ENCODE data around the gene ERBB2.
"Not testable (repeated sequence)": the region's sequence is repeated elsewhere in the genome, so short reads cannot be mapped to it uniquely, and the experiment has no call there.

ERBB2 gene

DNA sequence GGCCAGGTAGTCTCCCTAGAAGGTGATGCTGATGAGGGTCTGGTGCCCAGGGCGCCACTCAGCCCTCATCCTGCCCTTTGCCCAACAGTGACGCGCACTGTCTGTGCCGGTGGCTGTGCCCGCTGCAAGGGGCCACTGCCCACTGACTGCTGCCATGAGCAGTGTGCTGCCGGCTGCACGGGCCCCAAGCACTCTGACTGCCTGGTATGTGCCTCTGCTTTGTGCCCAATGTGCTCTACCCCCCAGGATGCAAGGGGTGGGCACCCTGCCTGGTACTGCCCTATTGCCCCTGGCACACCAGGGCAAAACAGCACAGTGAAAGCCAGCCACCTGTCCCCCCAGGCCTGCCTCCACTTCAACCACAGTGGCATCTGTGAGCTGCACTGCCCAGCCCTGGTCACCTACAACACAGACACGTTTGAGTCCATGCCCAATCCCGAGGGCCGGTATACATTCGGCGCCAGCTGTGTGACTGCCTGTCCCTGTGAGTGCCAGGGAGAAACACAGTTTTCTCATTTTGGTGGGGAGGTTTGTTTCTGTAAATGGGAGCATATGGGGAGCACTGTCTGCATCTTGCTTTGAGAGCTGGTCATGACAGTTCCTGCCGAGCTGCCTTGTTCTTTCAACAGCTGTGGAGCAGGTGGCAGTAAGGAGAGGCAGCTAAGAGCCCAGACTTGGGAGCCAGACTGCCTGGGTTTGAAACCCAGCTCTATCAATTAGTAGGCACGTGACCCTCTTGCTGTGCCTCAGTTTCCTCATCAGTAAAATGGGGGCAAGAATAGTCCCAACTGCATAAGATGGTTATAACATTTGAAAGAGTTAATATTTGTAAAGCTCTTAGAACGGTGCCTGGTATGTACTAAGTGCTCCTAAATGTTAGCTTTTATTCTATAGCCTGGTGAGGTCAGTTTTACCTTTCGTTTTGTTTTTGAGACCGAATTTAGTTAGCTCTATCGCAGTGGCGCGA is 10.4 kb downstream of the ERBB2 start:
- TF ChIP-seq, protein P1, sequence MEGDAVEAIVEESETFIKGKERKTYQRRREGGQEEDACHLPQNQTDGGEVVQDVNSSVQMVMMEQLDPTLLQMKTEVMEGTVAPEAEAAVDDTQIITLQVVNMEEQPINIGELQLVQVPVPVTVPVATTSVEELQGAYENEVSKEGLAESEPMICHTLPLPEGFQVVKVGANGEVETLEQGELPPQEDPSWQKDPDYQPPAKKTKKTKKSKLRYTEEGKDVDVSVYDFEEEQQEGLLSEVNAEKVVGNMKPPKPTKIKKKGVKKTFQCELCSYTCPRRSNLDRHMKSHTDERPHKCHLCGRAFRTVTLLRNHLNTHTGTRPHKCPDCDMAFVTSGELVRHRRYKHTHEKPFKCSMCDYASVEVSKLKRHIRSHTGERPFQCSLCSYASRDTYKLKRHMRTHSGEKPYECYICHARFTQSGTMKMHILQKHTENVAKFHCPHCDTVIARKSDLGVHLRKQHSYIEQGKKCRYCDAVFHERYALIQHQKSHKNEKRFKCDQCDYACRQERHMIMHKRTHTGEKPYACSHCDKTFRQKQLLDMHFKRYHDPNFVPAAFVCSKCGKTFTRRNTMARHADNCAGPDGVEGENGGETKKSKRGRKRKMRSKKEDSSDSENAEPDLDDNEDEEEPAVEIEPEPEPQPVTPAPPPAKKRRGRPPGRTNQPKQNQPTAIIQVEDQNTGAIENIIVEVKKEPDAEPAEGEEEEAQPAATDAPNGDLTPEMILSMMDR (IDR thresholded peaks at IDR 0.05; ENCODE audit: low read depth, low read length), result no peak
- no peak for DNase-seq (ENCODE audit: extremely low read depth, low read depth)

DNA sequence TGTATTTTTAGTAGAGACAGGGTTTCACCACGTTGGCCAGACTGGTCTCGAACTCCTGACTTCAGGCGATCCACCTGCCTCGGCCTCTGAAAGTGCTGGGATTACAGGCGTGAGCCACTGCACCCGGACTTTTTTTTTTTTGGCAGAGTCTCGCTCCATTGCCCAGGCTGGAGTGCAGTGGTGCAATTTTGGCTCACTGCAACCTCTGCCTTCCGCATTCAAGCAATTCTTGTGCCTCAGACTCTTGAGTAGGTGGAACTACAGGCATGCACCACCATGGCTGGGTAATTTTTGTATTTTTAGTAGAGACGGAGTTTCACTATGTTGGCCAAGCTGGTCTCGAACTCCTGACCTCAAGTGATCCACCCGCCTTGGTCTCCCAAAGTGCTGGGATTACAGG is 11.2 kb downstream of the ERBB2 start:
- not testable (repeated sequence) for DNase-seq (ENCODE audit: extremely low read depth, low read depth)

DNA sequence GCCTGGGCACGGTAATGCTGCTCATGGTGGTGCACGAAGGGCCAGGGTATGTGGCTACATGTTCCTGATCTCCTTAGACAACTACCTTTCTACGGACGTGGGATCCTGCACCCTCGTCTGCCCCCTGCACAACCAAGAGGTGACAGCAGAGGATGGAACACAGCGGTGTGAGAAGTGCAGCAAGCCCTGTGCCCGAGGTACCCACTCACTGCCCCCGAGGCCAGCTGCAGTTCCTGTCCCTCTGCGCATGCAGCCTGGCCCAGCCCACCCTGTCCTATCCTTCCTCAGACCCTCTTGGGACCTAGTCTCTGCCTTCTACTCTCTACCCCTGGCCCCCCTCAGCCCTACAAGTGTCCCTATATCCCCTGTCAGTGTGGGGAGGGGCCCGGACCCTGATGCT is 12.0 kb downstream of the ERBB2 start:
- TF ChIP-seq, protein P1 (IDR thresholded peaks at IDR 0.05; ENCODE audit: low read depth, low read length), result no peak
- no peak for DNase-seq (ENCODE audit: extremely low read depth, low read depth)

DNA sequence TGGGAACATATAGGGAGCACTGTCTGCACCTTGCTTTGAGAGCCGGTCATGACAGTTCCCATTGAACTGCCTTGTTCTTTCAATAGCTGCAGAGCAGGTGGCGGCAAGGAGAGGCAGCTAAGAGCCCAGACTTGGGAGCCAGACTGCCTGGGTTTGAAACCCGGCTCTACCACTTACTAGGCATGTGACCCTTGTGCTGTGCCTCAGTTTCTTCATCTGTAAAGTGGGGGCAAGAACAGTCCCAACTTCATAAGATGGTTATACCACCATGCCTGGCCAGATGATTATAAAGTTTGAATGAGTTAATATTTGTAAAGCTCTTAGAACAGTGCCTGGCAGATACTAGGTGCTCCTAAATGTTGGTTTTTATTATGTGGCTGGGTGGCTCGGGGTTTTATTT is 14.4 kb downstream of the ERBB2 start:
- TF ChIP-seq, protein P1 (IDR thresholded peaks at IDR 0.05; ENCODE audit: low read depth, low read length), result no peak
- no peak for DNase-seq (ENCODE audit: extremely low read depth, low read depth)

DNA sequence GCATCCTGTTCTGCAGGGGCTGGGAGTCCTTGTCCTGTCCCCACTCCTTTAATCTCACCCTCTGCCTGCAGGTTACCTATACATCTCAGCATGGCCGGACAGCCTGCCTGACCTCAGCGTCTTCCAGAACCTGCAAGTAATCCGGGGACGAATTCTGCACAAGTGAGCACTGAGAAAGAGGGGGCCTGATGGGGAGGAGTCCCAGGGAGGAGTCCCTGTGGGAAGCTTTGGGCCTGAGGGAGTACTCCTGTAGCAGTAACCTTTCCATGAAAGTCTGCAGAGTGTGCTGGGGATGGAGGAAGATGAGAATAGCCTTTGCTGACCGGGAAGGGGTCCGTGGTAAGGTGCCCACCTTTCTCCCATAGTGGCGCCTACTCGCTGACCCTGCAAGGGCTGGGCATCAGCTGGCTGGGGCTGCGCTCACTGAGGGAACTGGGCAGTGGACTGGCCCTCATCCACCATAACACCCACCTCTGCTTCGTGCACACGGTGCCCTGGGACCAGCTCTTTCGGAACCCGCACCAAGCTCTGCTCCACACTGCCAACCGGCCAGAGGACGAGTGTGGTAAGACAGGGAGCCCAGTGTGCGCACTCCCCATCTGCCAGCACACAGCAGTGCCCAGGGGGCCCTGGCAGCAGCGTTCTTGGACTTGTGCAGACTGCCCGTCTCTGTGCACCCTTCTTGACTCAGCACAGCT is 15.7 kb downstream of the ERBB2 start:
- no peak for DNase-seq (ENCODE audit: extremely low read depth, low read depth)
- TF ChIP-seq, protein P1 (IDR thresholded peaks at IDR 0.05; ENCODE audit: low read depth, low read length), result no peak

DNA sequence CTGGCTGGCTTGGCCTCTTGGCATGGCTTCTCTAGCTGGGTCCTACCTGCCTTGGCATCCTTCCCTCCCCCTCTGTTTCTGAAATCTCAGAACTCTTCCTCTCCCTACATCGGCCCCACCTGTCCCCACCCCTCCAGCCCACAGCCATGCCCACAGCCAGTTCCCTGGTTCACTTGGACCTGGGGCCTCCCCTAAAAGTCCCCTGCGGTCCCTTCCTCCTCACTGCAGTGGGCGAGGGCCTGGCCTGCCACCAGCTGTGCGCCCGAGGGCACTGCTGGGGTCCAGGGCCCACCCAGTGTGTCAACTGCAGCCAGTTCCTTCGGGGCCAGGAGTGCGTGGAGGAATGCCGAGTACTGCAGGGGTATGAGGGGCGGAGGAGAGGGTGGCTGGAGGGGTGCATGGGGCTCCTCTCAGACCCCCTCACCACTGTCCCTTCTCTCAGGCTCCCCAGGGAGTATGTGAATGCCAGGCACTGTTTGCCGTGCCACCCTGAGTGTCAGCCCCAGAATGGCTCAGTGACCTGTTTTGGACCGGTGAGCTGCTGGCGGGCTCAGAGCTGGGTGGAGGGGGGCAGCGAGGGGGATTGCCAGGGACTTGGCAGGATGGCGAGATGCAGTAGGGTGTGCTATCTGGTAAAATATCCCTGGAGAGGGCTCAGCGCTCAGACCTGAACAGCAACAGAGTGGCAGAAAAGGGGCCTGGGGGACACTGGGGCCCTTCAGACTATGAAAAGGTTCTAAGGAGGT is 16.4 kb downstream of the ERBB2 start:
- TF ChIP-seq, protein P1 (IDR thresholded peaks at IDR 0.05; ENCODE audit: low read depth, low read length), result no peak

DNA sequence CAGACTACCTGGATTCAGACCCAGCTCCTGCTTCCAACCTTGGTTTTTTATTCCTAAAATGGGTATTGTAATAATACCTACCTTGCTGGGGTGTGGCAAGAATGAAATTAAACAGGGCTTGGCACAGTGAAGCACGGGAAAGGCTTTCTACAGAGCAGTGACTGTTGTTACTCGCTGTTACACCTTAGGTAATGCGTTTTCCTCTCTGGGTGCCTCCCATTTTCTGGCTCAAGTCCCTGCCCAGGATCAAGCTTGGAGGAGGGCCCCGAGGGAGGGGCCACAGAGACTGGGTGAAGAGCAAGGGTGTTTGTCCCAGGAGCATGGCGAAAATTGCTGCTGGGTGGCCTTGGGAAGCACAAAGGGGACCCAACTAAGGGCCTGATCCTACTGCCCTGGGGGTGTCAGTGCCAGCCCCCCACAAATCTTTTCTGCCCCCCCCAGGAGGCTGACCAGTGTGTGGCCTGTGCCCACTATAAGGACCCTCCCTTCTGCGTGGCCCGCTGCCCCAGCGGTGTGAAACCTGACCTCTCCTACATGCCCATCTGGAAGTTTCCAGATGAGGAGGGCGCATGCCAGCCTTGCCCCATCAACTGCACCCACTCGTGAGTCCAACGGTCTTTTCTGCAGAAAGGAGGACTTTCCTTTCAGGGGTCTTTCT is 17.1 kb downstream of the ERBB2 start:
- DNase-seq (ENCODE audit: extremely low read depth, low read depth), result no peak
- TF ChIP-seq, protein P1 (IDR thresholded peaks at IDR 0.05; ENCODE audit: low read depth, low read length), result no peak

More for the DNA sequence above, 16.4 kb downstream of the ERBB2 start:
- DNase-seq (ENCODE audit: extremely low read depth, low read depth), result no peak

All from AG09319 (cell line).